Tibial nerve (tissue), 4 donors: ENCODE results near the gene LRP1.

ENCODE experiments used
- EP300 ChIP-seq, 2 donors: sonication (generic); formaldehyde crosslinking; IDR thresholded peaks; one replicate each; pipeline ENCODE4 v1.6.1; 2017; ENCODE audit warnings: antibody characterized with exemption in 2 of 2, mild to moderate bottlenecking in 1 of 2
- POLR2A ChIP-seq, 2 donors: fragments of 450-650 bp; IDR thresholded peaks; one replicate each; pipeline ENCODE4 v1.6.1; 2017; ENCODE audit warnings: antibody characterized with exemption in 2 of 2, mild to moderate bottlenecking in 2 of 2, moderate library complexity in 2 of 2
- TF ChIP-seq, protein P1 (sequence below), 5 experiments: fragments of 200-600 bp in 3 of 5; fragments of 450-650 bp in 2 of 5; sonication (generic) in 3 of 5; IDR thresholded peaks; one replicate each; pipeline ENCODE4 v1.5.1; 2016 to 2019; ENCODE audit warnings: antibody characterized with exemption in 5 of 5, mild to moderate bottlenecking in 3 of 5, moderate library complexity in 2 of 5

DNA sequence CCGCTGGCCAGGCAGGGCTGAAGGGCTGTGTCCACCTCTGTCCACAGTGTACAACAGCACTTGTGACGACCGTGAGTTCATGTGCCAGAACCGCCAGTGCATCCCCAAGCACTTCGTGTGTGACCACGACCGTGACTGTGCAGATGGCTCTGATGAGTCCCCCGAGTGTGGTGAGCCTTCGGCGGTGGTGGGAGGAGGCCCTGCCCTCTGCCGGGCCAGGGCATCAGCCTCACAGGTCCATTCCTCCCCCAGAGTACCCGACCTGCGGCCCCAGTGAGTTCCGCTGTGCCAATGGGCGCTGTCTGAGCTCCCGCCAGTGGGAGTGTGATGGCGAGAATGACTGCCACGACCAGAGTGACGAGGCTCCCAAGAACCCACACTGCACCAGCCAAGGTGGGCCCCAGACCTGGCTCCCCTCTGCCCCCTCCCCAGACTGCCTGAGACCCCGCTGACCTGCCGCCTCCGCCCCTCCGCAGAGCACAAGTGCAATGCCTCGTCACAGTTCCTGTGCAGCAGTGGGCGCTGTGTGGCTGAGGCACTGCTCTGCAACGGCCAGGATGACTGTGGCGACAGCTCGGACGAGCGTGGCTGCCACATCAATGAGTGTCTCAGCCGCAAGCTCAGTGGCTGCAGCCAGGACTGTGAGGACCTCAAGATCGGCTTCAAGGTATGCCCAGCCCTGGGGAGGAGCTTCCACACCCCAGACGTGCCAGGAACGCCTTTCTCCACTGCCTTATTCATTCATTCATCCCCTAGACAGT lies 67.5 kb downstream of the LRP1 start:
- TF ChIP-seq, protein P1, sequence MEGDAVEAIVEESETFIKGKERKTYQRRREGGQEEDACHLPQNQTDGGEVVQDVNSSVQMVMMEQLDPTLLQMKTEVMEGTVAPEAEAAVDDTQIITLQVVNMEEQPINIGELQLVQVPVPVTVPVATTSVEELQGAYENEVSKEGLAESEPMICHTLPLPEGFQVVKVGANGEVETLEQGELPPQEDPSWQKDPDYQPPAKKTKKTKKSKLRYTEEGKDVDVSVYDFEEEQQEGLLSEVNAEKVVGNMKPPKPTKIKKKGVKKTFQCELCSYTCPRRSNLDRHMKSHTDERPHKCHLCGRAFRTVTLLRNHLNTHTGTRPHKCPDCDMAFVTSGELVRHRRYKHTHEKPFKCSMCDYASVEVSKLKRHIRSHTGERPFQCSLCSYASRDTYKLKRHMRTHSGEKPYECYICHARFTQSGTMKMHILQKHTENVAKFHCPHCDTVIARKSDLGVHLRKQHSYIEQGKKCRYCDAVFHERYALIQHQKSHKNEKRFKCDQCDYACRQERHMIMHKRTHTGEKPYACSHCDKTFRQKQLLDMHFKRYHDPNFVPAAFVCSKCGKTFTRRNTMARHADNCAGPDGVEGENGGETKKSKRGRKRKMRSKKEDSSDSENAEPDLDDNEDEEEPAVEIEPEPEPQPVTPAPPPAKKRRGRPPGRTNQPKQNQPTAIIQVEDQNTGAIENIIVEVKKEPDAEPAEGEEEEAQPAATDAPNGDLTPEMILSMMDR (IDR thresholded peaks at IDR 0.05) = no peak
- TF ChIP-seq POLR2A (IDR thresholded peaks at IDR 0.05) (no peak), EP300 (IDR thresholded peaks at IDR 0.05) (no peak)
